B cell (primary cell): ENCODE data around the gene AKTIP. TPM values are rescaled to one million over a fixed set of nuclear protein-coding genes. Genes with fewer than 3 reads are reported as not detected.

Source experiments
- ATAC-seq: fragments of 200-7000 bp; cut with Tn5 transposase; one replicate; pipeline ENCODE4 v1.10.0; 2021; ENCODE audit warnings: low read depth, mild to moderate bottlenecking, moderate number of reproducible peaks, moderate library complexity
- CTCF ChIA-PET: fragments of 350-600 bp; sonication (Branson Sonifier 250); formaldehyde crosslinking; loops from one replicate; lab custom pipeline; 2021; ENCODE audit warnings: antibody characterized with exemption, inconsistent platforms; lab: Charles Lee
- POLR2A ChIA-PET: fragments of 350-600 bp; sonication (Branson Sonifier 250); formaldehyde crosslinking; loops from one replicate; lab custom pipeline; 2021; ENCODE audit warnings: antibody characterized with exemption; lab: Charles Lee
- DNase-seq: peaks from one replicate; pipeline ENCODE4 v3.0.0; 2013
- H2AFZ ChIP-seq: 2 replicates; pipeline ENCODE4 v1.6.1; 2012; ENCODE audit warnings: mild to moderate bottlenecking, low read depth, low read length; ENCODE audit not compliant: insufficient read depth, poor library complexity, severe bottlenecking
- H3K27ac ChIP-seq, 2 donors: 1 replicate in 1 of 2; 2 replicates in 1 of 2; pipeline ENCODE4 v1.5.1; 2012 to 2013; ENCODE audit warnings: low read length in 2 of 2, mild to moderate bottlenecking in 2 of 2, moderate library complexity in 1 of 2
- H3K27me3 ChIP-seq, 4 experiments: fragments of 200-600 bp in 1 of 4; sonication (generic) in 1 of 4; replicated peaks in 1 of 4; 1 replicate in 2 of 4; 2 replicates in 2 of 4; pipeline versions ENCODE4 v1.6.1 to v1.7.0; 2013 to 2016; ENCODE audit warnings: low read length in 3 of 4, mild to moderate bottlenecking in 2 of 4, mixed read lengths in 1 of 4, moderate library complexity in 1 of 4; ENCODE audit not compliant: insufficient read depth in 4 of 4, control insufficient read depth in 3 of 4; ENCODE audit errors: control extremely low read depth in 1 of 4
- H3K36me3 ChIP-seq, 2 experiments: replicated peaks in 1 of 2; 1 replicate in 1 of 2; 2 replicates in 1 of 2; pipeline versions ENCODE4 v1.6.1 to v1.7.1; 2013; ENCODE audit warnings: low read length in 1 of 2; ENCODE audit not compliant: insufficient read depth in 2 of 2, control insufficient read depth in 1 of 2; ENCODE audit errors: control extremely low read depth in 1 of 2, extremely low read depth in 1 of 2
- H3K4me1 ChIP-seq, 2 donors: fragments of 200-600 bp in 1 of 2; sonication (generic) in 1 of 2; 1 replicate in 1 of 2; 2 replicates in 1 of 2; pipeline versions ENCODE4 v1.5.1 to v1.6.1; 2013 to 2017; ENCODE audit warnings: low read length in 2 of 2; ENCODE audit not compliant: control insufficient read depth in 2 of 2, insufficient read depth in 2 of 2
- H3K4me2 ChIP-seq: replicated peaks from 2 replicates; pipeline ENCODE3; 2012; ENCODE audit warnings: mild to moderate bottlenecking, low read depth, low read length; ENCODE audit not compliant: poor library complexity, severe bottlenecking
- H3K4me3 ChIP-seq, 5 experiments: fragments of 200-600 bp in 1 of 5; sonication (generic) in 1 of 5; 1 replicate in 3 of 5; 2 replicates in 2 of 5; pipeline versions ENCODE4 v1.5.1 to v1.7.0; 2011 to 2016; ENCODE audit warnings: low read length in 4 of 5, mild to moderate bottlenecking in 4 of 5, low read depth in 2 of 5, control low read depth in 1 of 5, moderate library complexity in 1 of 5; ENCODE audit not compliant: insufficient read depth in 1 of 5; ENCODE audit errors: control extremely low read depth in 1 of 5, extremely low read depth in 1 of 5
- H3K79me2 ChIP-seq: fragments of 200-600 bp; sonication (generic); one replicate; pipeline ENCODE4 v1.6.0; 2016; ENCODE audit warnings: low read length; ENCODE audit not compliant: control insufficient read depth, insufficient read depth
- H3K9ac ChIP-seq: fragments of 200-600 bp; sonication (generic); 2 replicates; pipeline ENCODE4 v1.6.1; 2017; ENCODE audit warnings: mild to moderate bottlenecking, low read length, moderate library complexity
- H3K9me3 ChIP-seq, 3 donors: one replicate each; pipeline versions ENCODE4 v1.6.1 to v1.7.1; 2013; ENCODE audit warnings: low read length in 2 of 3; ENCODE audit not compliant: control insufficient read depth in 2 of 3, insufficient read depth in 1 of 3; ENCODE audit errors: control extremely low read depth in 1 of 3
- H4K20me1 ChIP-seq: 2 replicates; pipeline ENCODE4 v1.6.0; 2012; ENCODE audit warnings: mild to moderate bottlenecking, low read length; ENCODE audit not compliant: insufficient read depth, control insufficient read depth, poor library complexity, severe bottlenecking
- H3K27ac Mint-ChIP-seq: one replicate; pipeline ENCODE4 v1.8.0; 2021; ENCODE audit warnings: mixed read lengths
- H3K27me3 Mint-ChIP-seq: one replicate; pipeline ENCODE4 v1.8.0; 2021; ENCODE audit warnings: mixed read lengths
- H3K4me1 Mint-ChIP-seq: one replicate; pipeline ENCODE4 v1.8.0; 2021; ENCODE audit warnings: mixed read lengths
- H3K4me3 Mint-ChIP-seq: one replicate; pipeline ENCODE4 v1.8.0; 2021; ENCODE audit warnings: mixed read lengths
- H3K9me3 Mint-ChIP-seq: one replicate; pipeline ENCODE4 v1.8.0; 2022; ENCODE audit warnings: mixed read lengths; ENCODE audit not compliant: insufficient read depth
- CTCF ChIP-seq: fragments of 200-600 bp; IDR thresholded peaks from one replicate; pipeline ENCODE4 v1.8.0; 2022; ENCODE audit warnings: antibody characterized with exemption, mild to moderate bottlenecking
- EZH2 ChIP-seq: IDR thresholded peaks from 2 replicates; pipeline ENCODE4 v1.6.1; 2012; ENCODE audit warnings: borderline replicate concordance, low read depth, mild to moderate bottlenecking, moderate library complexity, low read length; ENCODE audit not compliant: insufficient read depth, poor library complexity, severe bottlenecking
- WGBS: methylation state at CpG from one replicate; pipeline ENCODE4 v1.1.5; 2013; ENCODE audit warnings: missing lambda C conversion rate; ENCODE audit not compliant: insufficient coverage; 5-methylcytosine and 5-hydroxymethylcytosine counted together
- intact Hi-C: fragments of 100-400 bp; cut with micrococcal nuclease; formaldehyde crosslinking; loops from one replicate; pipeline ENCODE4 v1.10.0; 2022
- polyA plus RNA-seq: library from polyadenylated mRNA; depleted of rRNA; stranded (reverse); fragments of >200 nt; gene quantifications from 2 replicates; pipeline ENCODE4 v1.2.3, GENCODE V29; 2012
- total RNA-seq, 2 donors: library from RNA; stranded (reverse); fragments of 120-200 nt in 1 of 2; gene quantifications; 1 replicate in 1 of 2; 2 replicates in 1 of 2; pipeline versions ENCODE4 v1.2.3 to v1.2.4, GENCODE V29; 2013 to 2022

AKTIP gene
- total and polyA plus RNA-seq, 2 donors (not counting 1 experiment from before 2014, with no cell fraction given): 12.6 to 24.0 TPM

GRCh38 chr16:53504665-53505064, 1.7 kb upstream of the AKTIP start:
- Mint-ChIP-seq H3K9me3 (no peaks in the 10 kb centered on the region), H3K27me3 (no peaks in the 10 kb centered on the region), H3K27ac (peak overlapping the region; percentile 90), H3K4me1 (peaks cover 36% of the 10 kb centered on the region), H3K4me3 (peak overlapping the region; percentile 87)
- no peak overlapping the region for H3K4me3 ChIP-seq
- peaks cover 21% of the 10 kb centered on the region in 2 donors for H3K4me1 ChIP-seq
- H3K9ac ChIP-seq: no peak overlapping the region
- peak overlapping the region in 1 of 2 donors; percentile 82 for H3K27ac ChIP-seq
- H3K79me2 ChIP-seq: peaks cover 20% of the 10 kb centered on the region
- no peaks in the 10 kb centered on the region for H3K9me3 ChIP-seq
- peak overlapping the region; percentile 96 for H2AFZ ChIP-seq
- peak overlapping the region; percentile 92 for H3K4me2 ChIP-seq
- H3K27me3 ChIP-seq: no peaks in the 10 kb centered on the region
- H3K36me3 ChIP-seq: no peaks in the 10 kb centered on the region
- WGBS: 92% methylated on average over 7 of the region's 7 CpGs
- H4K20me1 ChIP-seq: no peaks in the 10 kb centered on the region
- intact Hi-C loops: loop anchor here (5.0 kb wide), 1 partner anchor 442 kb away; no protein-coding TSS in a partner anchor
- DNase-seq: no peak
- TF ChIP-seq CTCF (no peak), EZH2 (no peak)
- ChIA-PET POLR2A (interaction anchor here (0.6 to 1.5 kb wide), 3 partner anchors 13 to 287 kb away, joined by 4 to 25 read pairs (median 6); partner anchors contain the start of genes FTO and RPGRIP1L), CTCF (interaction anchor here (1.0 to 2.2 kb wide), 5 partner anchors 8 to 1313 kb away, joined by 3 to 8 read pairs (median 4); partner anchors contain the start of gene RBL2)
- no peak for ATAC-seq

GRCh38 chr16:53503991-53504663, 1.1 kb upstream of the AKTIP start:
- Histone ChIP-seq H3K36me3 (no peaks in the 10 kb centered on the region), H2AFZ (peak overlapping the region; percentile 96), H3K4me1 (peaks cover 18 to 21% of the 10 kb centered on the region in 2 donors), H3K27ac (peak overlapping the region; percentile 82 to 83), H3K4me3 (peak overlapping the region; percentile 30 to 90 (median 86)), H3K4me2 (peak overlapping the region; percentile 92), H3K79me2 (peaks cover 20% of the 10 kb centered on the region), H3K9me3 (no peaks in the 10 kb centered on the region), H4K20me1 (no peaks in the 10 kb centered on the region), H3K27me3 (no peaks in the 10 kb centered on the region), H3K9ac (peak overlapping the region; percentile 87)
- Mint-ChIP-seq H3K4me1 (peaks cover 35% of the 10 kb centered on the region), H3K27me3 (no peaks in the 10 kb centered on the region), H3K4me3 (peak overlapping the region; percentile 87), H3K9me3 (no peaks in the 10 kb centered on the region), H3K27ac (peak overlapping the region; percentile 90)
- peak; percentile 53 for DNase-seq
- WGBS: 5% methylated on average over 14 of the region's 15 CpGs
- intact Hi-C loops: loop anchor here (1.0 to 5.0 kb wide), 4 partner anchors 14 to 442 kb away; partner anchors contain the start of gene RBL2
- no peak for TF ChIP-seq EZH2
- no peak for TF ChIP-seq CTCF
- ChIA-PET POLR2A (interaction anchor here (0.6 to 2.2 kb wide), 10 partner anchors 11 to 286 kb away, joined by 3 to 25 read pairs (median 6); partner anchors contain the start of genes FTO, RBL2 and RPGRIP1L), CTCF (interaction anchor here (0.6 to 2.2 kb wide), 7 partner anchors 9 to 1313 kb away, joined by 3 to 8 read pairs (median 4); partner anchors contain the start of gene RBL2)
- no peak for ATAC-seq
